HL-60 (cell line): ENCODE measurements around the gene MSMO1.
"Not testable (repeated sequence)": the region's sequence is repeated elsewhere in the genome, so short reads cannot be mapped to it uniquely, and the experiment has no call there.

Experiments used
- DNase-seq, 2 experiments: peaks; one replicate each; pipeline ENCODE4 v3.0.0-alpha.2; 2010 to 2020; ENCODE audit warnings: low read depth in 1 of 2, low spot score in 1 of 2
- H3K27ac ChIP-seq: fragments of 250-450 bp; sonication (Bioruptor Pico); replicated peaks from 2 replicates; pipeline ENCODE4 v1.5.1; 2020; ENCODE audit warnings: mild to moderate bottlenecking, moderate library complexity
- H3K27me3 ChIP-seq: fragments of 250-450 bp; sonication (Bioruptor Pico); 2 replicates; pipeline ENCODE4 v1.5.1; 2021; ENCODE audit warnings: mild to moderate bottlenecking, moderate library complexity; ENCODE audit not compliant: insufficient read depth, poor library complexity, severe bottlenecking
- H3K4me3 ChIP-seq: replicated peaks from 2 replicates; pipeline ENCODE4 v1.5.1; 2011; ENCODE audit warnings: mild to moderate bottlenecking, control low read depth, low read length; ENCODE audit not compliant: insufficient read depth
- GABPA ChIP-seq: IDR thresholded peaks from 2 replicates; pipeline ENCODE4 v1.6.1; 2012; ENCODE audit warnings: low read depth
- POLR2AphosphoS5 ChIP-seq: IDR thresholded peaks from 2 replicates; pipeline ENCODE4 v1.6.1; 2012; ENCODE audit warnings: low read depth
- SPI1 ChIP-seq: IDR thresholded peaks from 2 replicates; pipeline ENCODE4 v1.6.1; 2012; ENCODE audit warnings: low read depth, mild to moderate bottlenecking, borderline replicate concordance
- long read RNA-seq: library from polyadenylated mRNA; unstranded; transcript quantifications from one replicate; pipeline ENCODE4 v2.0.0, GENCODE V29; 2020
- TF ChIP-seq, protein P1 (sequence below): IDR thresholded peaks from 2 replicates; pipeline ENCODE4 v1.6.1; 2012; ENCODE audit warnings: low read depth; ENCODE audit not compliant: insufficient replicate concordance
- TF ChIP-seq, protein P2 (sequence below): IDR thresholded peaks from one replicate; pipeline ENCODE4 v1.5.1; 2011; ENCODE audit warnings: low read length, control low read depth, inconsistent platforms; ENCODE audit not compliant: insufficient read depth

Gene MSMO1
- long read RNA-seq, transcript MSMO1-201 (6 exons, 2,269 nt): major isoform, 523 of 593 reads
- long read RNA-seq, transcript MSMO1-202 (5 exons, 1,789 nt): minor isoform, 32 of 593 reads
- long read RNA-seq, partial matches to known transcripts: 12 of 593 reads
- long read RNA-seq, other reads (novel, unspliced or antisense): 25 of 593 reads

DNA sequence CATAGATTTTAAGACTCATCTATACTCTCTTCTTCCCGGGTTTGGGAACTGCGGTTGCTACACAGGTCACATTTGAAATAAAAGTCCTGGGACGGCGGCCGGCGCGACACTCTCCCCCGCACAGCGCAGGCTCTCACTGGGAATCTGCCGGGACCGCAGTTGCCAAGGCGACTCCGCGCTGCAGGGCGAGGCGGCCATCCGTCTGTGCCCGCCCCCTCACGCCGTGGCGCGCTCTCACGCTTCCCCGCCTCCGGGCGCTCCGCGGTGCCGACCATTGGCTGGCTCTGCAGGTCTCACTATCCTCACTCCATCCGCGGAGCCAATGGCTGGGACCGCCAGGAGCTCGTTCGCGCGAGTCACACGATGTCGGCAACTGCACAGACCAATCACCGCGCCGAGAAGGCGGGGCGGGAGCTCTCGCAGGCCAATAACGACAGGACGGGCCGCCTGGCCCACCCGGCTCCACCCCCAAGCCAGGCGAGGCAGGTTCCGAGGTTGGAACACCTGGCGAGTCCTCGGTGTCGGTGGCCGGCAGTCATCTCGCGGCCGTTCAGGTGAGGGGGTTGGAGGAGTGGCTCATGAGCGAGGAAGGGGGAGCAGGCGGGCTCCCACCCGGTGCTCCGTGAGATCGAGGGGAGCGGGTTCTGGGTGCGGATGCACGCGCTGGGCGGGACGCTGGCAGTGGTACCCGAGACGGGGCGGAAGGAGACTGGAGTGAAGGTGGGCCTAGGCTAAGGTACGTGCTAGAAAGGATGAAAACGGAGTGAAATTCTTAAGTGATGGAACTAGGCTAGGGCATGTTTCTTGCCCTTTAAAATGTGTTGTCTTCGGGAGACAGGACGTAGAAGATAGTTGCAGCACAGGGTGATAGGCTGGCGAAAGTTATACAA, at the start of gene MSMO1:
Gene MSMO1 (plus strand): TSS at position 459 of the 890 bp plus-strand sequence. CDS start 5,702 bp downstream, outside the sequence.
- Histone ChIP-seq H3K27me3 (no peaks in the 10 kb centered on the region), H3K27ac (peak within 1 kb of the TSS; percentile 79), H3K4me3 (peak within 1 kb of the TSS; percentile 64)
- TF ChIP-seq, protein P1, sequence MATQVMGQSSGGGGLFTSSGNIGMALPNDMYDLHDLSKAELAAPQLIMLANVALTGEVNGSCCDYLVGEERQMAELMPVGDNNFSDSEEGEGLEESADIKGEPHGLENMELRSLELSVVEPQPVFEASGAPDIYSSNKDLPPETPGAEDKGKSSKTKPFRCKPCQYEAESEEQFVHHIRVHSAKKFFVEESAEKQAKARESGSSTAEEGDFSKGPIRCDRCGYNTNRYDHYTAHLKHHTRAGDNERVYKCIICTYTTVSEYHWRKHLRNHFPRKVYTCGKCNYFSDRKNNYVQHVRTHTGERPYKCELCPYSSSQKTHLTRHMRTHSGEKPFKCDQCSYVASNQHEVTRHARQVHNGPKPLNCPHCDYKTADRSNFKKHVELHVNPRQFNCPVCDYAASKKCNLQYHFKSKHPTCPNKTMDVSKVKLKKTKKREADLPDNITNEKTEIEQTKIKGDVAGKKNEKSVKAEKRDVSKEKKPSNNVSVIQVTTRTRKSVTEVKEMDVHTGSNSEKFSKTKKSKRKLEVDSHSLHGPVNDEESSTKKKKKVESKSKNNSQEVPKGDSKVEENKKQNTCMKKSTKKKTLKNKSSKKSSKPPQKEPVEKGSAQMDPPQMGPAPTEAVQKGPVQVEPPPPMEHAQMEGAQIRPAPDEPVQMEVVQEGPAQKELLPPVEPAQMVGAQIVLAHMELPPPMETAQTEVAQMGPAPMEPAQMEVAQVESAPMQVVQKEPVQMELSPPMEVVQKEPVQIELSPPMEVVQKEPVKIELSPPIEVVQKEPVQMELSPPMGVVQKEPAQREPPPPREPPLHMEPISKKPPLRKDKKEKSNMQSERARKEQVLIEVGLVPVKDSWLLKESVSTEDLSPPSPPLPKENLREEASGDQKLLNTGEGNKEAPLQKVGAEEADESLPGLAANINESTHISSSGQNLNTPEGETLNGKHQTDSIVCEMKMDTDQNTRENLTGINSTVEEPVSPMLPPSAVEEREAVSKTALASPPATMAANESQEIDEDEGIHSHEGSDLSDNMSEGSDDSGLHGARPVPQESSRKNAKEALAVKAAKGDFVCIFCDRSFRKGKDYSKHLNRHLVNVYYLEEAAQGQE: peak; percentile 44
- TF ChIP-seq POLR2AphosphoS5 (peak; percentile 80), SPI1 (no peak)
- DNase-seq: peak; percentile 93 to 99

DNA sequence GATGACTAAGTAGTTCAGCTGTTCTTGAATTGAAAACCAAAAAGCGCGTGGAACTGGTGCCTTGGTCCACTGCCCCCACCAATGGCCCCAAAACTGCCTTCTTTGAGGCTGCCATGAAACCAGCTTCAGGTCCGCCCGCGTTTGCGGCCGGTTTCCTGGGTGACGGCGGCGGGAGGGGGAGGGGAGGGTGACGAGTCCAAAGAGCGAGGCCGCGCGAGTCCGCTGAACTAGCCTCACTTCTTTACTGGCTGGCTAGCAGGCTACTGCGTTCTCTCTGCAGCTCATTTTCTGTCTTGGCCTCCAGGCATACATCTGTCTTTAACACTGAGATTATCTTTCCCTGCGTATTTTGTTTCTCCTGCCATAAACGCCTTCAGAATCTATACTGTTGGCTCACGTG, 47.9 kb upstream of the MSMO1 start:
- not testable (repeated sequence) for DNase-seq, H3K27ac ChIP-seq, H3K4me3 ChIP-seq, H3K27me3 ChIP-seq

DNA sequence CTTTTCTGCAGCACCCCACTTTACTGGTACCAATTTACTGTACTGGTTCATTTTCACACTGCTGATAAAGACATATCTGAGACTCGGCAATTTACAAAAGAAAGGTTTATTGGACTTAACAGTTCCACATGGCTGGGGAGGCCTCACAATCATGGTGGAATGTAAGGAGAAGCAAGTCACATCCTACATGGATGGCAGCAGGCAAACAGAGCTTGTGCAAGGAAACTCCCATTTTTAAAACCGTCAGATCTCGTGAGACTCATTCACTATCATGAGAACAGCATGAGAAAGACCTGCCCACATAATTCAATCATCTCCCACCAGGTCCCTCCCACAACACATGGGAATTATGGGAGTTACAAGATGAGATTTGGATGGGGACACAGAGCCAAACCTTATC, 42.8 kb upstream of the MSMO1 start:
- H3K27me3 ChIP-seq, DNase-seq, H3K4me3 ChIP-seq, H3K27ac ChIP-seq: not testable (repeated sequence)

DNA sequence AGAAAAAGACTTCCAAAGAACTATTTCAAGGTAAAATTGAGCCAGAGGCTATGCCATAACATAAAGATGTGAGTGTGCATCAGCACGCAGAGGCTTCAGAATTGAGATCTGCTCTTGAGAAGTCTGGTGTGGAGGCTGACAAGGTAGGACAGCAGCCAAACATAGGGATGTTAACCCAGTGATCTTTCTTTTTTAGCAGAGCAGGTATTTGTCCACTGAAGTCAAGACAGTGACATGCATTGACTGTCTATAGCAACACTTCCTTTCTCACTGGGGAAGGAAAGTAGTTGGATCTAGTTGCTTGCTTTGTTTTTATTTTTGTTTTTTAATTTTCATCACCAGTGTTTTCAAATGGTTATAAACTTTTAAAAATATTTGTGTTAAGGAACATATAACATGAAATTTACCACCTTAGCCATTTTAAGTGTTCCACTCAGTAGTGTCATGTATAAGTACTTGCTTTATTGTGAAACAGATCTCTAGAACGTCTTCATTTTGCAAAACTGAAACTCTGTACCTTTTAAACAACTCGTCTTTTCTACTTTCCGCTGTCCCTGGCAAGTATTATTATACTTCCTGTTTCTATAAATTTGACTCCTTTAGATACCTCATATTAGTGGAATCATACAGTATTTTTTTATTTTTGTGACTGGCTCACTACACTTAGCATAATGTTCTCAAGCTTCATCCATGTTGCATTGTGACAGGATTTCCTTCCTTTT, 40.7 kb upstream of the MSMO1 start:
- not testable (repeated sequence) for DNase-seq, H3K27ac ChIP-seq, H3K4me3 ChIP-seq, H3K27me3 ChIP-seq

DNA sequence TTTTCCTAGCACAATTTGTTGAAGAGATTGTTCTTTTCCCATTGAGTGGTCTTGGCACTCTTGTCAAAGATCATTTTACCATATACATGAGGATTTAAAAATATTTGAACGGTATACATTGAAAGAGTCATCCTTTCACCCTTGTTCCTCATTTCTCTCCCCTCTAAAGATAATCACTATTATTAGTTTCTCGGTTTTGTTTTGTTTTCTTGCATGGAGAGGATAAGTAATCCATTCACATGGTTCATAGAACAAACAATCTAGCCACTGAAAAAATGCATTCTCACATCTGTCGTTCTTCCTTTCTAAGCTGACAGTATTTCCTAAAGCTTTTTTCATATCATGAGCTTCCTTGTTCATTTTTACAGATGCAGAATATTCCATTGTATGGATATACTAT, 39.2 kb upstream of the MSMO1 start:
- TF ChIP-seq POLR2AphosphoS5 (no peak), SPI1 (no peak), GABPA (no peak)
- TF ChIP-seq, protein P2, sequence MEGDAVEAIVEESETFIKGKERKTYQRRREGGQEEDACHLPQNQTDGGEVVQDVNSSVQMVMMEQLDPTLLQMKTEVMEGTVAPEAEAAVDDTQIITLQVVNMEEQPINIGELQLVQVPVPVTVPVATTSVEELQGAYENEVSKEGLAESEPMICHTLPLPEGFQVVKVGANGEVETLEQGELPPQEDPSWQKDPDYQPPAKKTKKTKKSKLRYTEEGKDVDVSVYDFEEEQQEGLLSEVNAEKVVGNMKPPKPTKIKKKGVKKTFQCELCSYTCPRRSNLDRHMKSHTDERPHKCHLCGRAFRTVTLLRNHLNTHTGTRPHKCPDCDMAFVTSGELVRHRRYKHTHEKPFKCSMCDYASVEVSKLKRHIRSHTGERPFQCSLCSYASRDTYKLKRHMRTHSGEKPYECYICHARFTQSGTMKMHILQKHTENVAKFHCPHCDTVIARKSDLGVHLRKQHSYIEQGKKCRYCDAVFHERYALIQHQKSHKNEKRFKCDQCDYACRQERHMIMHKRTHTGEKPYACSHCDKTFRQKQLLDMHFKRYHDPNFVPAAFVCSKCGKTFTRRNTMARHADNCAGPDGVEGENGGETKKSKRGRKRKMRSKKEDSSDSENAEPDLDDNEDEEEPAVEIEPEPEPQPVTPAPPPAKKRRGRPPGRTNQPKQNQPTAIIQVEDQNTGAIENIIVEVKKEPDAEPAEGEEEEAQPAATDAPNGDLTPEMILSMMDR: no peak
- TF ChIP-seq, protein P1: no peak
- no peaks in the 10 kb centered on the region for H3K27me3 ChIP-seq
- no peak for DNase-seq
- H3K27ac ChIP-seq: no peak overlapping the region
- no peak overlapping the region for H3K4me3 ChIP-seq
